SK-N-SH treated with all-trans-retinoic acid at 6 μM for 48 hours (cell line): ENCODE measurements around the gene PLXND1.

Experiments
- GLIS3 ChIP-seq: fragments of 250-450 bp; sonication (Bioruptor Pico); IDR thresholded peaks from 2 replicates; pipeline ENCODE4 v1.5.0; 2020; ENCODE audit warnings: mild to moderate bottlenecking, moderate library complexity
- PPARA ChIP-seq: fragments of 250-450 bp; sonication (Bioruptor Pico); IDR thresholded peaks from 2 replicates; pipeline ENCODE4 v1.5.0; 2020; ENCODE audit warnings: mild to moderate bottlenecking, borderline replicate concordance
- RARB ChIP-seq: fragments of 250-450 bp; sonication (Bioruptor Pico); IDR thresholded peaks from 2 replicates; pipeline ENCODE4 v1.8.0; 2021; ENCODE audit warnings: mild to moderate bottlenecking, moderate library complexity
- ZNF565 ChIP-seq: fragments of 450-650 bp; formaldehyde crosslinking; conservative IDR thresholded peaks from 2 replicates; pipeline ENCODE4 v1.5.0; 2020; ENCODE audit warnings: low read depth, mild to moderate bottlenecking, moderate library complexity
- ZNF70 ChIP-seq: fragments of 450-650 bp; formaldehyde crosslinking; IDR thresholded peaks from 2 replicates; pipeline ENCODE4 v1.5.0; 2020; ENCODE audit warnings: mild to moderate bottlenecking, moderate library complexity
- TF ChIP-seq, protein P1 (sequence below): fragments of 250-450 bp; sonication (Bioruptor Pico); IDR thresholded peaks from 2 replicates; pipeline ENCODE4 v1.5.1; 2020; ENCODE audit warnings: low read depth, mild to moderate bottlenecking, moderate library complexity

DNA sequence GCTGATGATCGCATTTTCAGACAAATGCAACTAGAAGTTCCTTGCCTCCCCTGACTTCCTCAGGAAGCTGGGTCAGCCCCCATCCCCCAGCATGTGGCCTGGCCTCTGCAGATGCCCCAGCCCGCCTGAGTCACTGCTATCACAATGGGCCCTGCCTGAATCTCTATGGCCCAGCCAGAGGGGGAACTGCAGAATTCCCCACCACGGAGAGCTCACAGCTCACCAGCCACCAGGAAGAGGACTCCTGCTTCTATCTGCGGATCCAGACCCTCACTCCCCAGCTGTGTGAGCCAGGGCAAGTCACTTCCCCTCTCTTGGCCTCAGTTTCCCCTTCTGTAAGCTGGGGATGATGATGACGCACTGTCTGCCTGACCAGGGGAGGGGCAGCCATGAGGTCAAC, 6.9 kb downstream of the PLXND1 start:
- TF ChIP-seq PPARA (CRISPR knock-in tag): no peak
- TF ChIP-seq GLIS3 (CRISPR knock-in tag): no peak
- no peak for TF ChIP-seq RARB (CRISPR knock-in tag)
- TF ChIP-seq, protein P1, sequence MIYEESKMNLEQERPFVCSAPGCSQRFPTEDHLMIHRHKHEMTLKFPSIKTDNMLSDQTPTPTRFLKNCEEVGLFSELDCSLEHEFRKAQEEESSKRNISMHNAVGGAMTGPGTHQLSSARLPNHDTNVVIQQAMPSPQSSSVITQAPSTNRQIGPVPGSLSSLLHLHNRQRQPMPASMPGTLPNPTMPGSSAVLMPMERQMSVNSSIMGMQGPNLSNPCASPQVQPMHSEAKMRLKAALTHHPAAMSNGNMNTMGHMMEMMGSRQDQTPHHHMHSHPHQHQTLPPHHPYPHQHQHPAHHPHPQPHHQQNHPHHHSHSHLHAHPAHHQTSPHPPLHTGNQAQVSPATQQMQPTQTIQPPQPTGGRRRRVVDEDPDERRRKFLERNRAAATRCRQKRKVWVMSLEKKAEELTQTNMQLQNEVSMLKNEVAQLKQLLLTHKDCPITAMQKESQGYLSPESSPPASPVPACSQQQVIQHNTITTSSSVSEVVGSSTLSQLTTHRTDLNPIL (CRISPR knock-in tag): no peak
- TF ChIP-seq ZNF70 (CRISPR knock-in tag): no peak
- TF ChIP-seq ZNF565 (CRISPR knock-in tag): no peak
